ENCODE measurements around the gene OR5F1. TPM values are rescaled to one million over a fixed set of nuclear protein-coding genes. Genes with fewer than 3 reads are reported as not detected.

Gene OR5F1
- total RNA-seq, 2 experiments from 2014 or later = 0.22 TPM; not detected in 1

DNA sequence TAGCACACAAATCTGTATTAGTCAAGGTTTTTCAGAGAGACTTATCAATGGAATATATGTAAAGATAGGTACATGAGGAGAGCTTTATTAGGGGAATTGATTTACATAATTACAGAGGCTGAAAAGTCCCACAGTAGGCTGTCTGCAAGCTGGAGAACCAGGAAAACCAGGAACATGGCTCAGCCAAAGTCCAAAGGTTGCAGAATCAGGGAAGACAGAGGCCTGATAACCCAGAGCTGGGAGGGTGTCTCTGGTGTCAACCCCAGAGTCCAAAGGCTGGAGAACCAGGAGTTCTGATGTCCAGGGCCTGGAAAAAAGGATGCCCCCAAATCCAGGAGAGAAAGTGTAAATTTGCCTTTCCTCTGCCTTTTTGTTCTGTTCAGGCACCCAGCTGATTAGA, 16.3 kb upstream of the OR5F1 start:
- intact Hi-C loops (cut with micrococcal nuclease; ENCODE audit: unreplicated experiment) = no loop called here
- Histone ChIP-seq H3K4me3 (ENCODE audit: low read depth, low read length, poor library complexity, severe bottlenecking) (no peak overlapping the region), H2AFZ (ENCODE audit: low read length) (no peak overlapping the region), H4K20me1 (ENCODE audit: insufficient read depth, low read length) (no peaks in the 10 kb centered on the region), H3K4me1 (ENCODE audit: insufficient read depth, low read length, poor library complexity, severe bottlenecking) (no peaks in the 10 kb centered on the region), H3K4me2 (ENCODE audit: low read length) (no peak overlapping the region), H3K79me2 (ENCODE audit: insufficient read depth, low read depth, low read length) (no peaks in the 10 kb centered on the region), H3K9me2 (ENCODE audit: insufficient read depth, low read length) (no peaks in the 10 kb centered on the region), H3K9me3 (ENCODE audit: low read length) (no peaks in the 10 kb centered on the region; the same call in 1 of the 2 replicates), H3K36me3 (ENCODE audit: insufficient read depth, low read length) (no peaks in the 10 kb centered on the region), H3K27ac (ENCODE audit: low read depth, low read length, poor library complexity, severe bottlenecking) (no peak overlapping the region)
- POLR2A ChIA-PET = interaction anchor here (0.6 kb wide), 2 partner anchors 59 to 455 kb away, joined by 3 read pairs; no protein-coding TSS in a partner anchor
- CTCF ChIA-PET (ENCODE audit: unreplicated experiment) = no interaction called here
- TF ChIP-seq, protein P1, sequence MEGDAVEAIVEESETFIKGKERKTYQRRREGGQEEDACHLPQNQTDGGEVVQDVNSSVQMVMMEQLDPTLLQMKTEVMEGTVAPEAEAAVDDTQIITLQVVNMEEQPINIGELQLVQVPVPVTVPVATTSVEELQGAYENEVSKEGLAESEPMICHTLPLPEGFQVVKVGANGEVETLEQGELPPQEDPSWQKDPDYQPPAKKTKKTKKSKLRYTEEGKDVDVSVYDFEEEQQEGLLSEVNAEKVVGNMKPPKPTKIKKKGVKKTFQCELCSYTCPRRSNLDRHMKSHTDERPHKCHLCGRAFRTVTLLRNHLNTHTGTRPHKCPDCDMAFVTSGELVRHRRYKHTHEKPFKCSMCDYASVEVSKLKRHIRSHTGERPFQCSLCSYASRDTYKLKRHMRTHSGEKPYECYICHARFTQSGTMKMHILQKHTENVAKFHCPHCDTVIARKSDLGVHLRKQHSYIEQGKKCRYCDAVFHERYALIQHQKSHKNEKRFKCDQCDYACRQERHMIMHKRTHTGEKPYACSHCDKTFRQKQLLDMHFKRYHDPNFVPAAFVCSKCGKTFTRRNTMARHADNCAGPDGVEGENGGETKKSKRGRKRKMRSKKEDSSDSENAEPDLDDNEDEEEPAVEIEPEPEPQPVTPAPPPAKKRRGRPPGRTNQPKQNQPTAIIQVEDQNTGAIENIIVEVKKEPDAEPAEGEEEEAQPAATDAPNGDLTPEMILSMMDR (conservative IDR thresholded peaks at IDR 0.05; ENCODE audit: low read length) = no peak
- no peak for TF ChIP-seq EZH2phosphoT487 (IDR thresholded peaks at IDR 0.05; ENCODE audit: borderline replicate concordance, low read depth, low read length)
- no peak for DNase-seq (ENCODE audit: low spot score)
- no TSS peak for BruUV-seq (replicated peaks)

DNA sequence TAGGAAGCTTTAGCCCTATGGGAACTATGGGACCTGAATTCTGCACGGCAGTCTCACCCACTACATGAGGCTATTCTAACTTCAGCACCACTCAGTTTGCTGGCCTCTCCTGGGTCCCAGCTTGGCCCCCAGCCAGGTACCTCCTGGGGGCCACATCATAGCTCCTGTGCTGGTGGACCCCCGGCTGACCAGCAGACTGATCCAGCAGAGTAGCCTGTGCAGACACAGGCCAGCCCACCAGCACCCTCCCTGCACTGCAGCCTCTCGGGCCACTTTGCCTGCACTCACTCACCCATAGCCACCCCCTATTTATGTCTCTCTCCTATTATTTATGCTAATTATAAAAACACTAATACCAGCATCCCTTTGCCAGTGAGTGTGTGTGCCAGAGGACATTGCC, 23.5 kb downstream of the OR5F1 start:
- no TSS peak for BruUV-seq (replicated peaks)
- CTCF ChIA-PET (ENCODE audit: unreplicated experiment) = no interaction called here
- Histone ChIP-seq H3K9me2 (ENCODE audit: insufficient read depth, low read length) (no peaks in the 10 kb centered on the region), H3K79me2 (ENCODE audit: insufficient read depth, low read depth, low read length) (no peaks in the 10 kb centered on the region), H3K4me2 (ENCODE audit: low read length) (no peak overlapping the region), H3K9me3 (ENCODE audit: low read length) (no peaks in the 10 kb centered on the region), H3K36me3 (ENCODE audit: insufficient read depth, low read length) (no peaks in the 10 kb centered on the region), H3K4me1 (ENCODE audit: insufficient read depth, low read length, poor library complexity, severe bottlenecking) (no peaks in the 10 kb centered on the region), H2AFZ (ENCODE audit: low read length) (no peak overlapping the region), H3K27ac (ENCODE audit: low read depth, low read length, poor library complexity, severe bottlenecking) (no peak overlapping the region), H4K20me1 (ENCODE audit: insufficient read depth, low read length) (no peaks in the 10 kb centered on the region), H3K4me3 (ENCODE audit: low read depth, low read length, poor library complexity, severe bottlenecking) (no peak overlapping the region)
- intact Hi-C loops (cut with micrococcal nuclease; ENCODE audit: unreplicated experiment) = no loop called here
- no peak for DNase-seq (ENCODE audit: low spot score)
- no peak for TF ChIP-seq EZH2phosphoT487 (IDR thresholded peaks at IDR 0.05; ENCODE audit: borderline replicate concordance, low read depth, low read length)
- TF ChIP-seq, protein P1 (conservative IDR thresholded peaks at IDR 0.05; ENCODE audit: low read length) = no peak
- POLR2A ChIA-PET = no interaction called here

DNA sequence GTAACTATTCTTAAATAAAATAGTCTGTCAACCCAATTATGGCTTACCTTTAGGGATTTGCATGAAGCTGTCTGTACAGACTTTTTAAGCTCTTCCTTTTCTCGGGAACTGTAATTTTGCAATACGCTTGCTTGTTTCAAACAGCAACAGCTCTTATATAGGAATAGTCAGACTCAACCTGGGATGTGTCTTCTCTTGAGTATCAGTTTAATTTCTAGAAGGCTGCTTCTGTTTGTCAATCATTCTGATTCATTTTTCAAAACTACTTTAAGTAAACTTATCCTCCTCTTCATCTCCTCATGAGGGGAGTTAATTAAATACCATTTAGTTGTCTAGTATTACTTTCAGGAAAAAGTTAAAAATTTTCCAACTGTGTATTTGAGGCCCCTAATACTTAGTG, 24.6 kb downstream of the OR5F1 start, which contains the start of gene OR10AG1:
Gene OR10AG1, minus strand, starts transcription at position 101 of the 400 bp plus-strand sequence. Its CDS starts 38 bp downstream, at position 63.
- H2AFZ ChIP-seq (ENCODE audit: low read length) = no peak within 1 kb of the TSS
- TF ChIP-seq EZH2phosphoT487 (IDR thresholded peaks at IDR 0.05; ENCODE audit: borderline replicate concordance, low read depth, low read length) = no peak
- TF ChIP-seq, protein P1 (conservative IDR thresholded peaks at IDR 0.05; ENCODE audit: low read length) = no peak
- DNase-seq (ENCODE audit: low spot score) = no peak
- no peak within 1 kb of the TSS for H3K4me2 ChIP-seq (ENCODE audit: low read length)
- no peaks in the 10 kb centered on the region for H3K4me1 ChIP-seq (ENCODE audit: insufficient read depth, low read length, poor library complexity, severe bottlenecking)
- ChIA-PET CTCF (ENCODE audit: unreplicated experiment) (no interaction called here), POLR2A (no interaction called here)
- H3K79me2 ChIP-seq (ENCODE audit: insufficient read depth, low read depth, low read length) = no peaks in the 10 kb centered on the region
- no peaks in the 10 kb centered on the region for H4K20me1 ChIP-seq (ENCODE audit: insufficient read depth, low read length)
- no peaks in the 10 kb centered on the region for H3K36me3 ChIP-seq (ENCODE audit: insufficient read depth, low read length)
- intact Hi-C loops (cut with micrococcal nuclease; ENCODE audit: unreplicated experiment) = no loop called here
- no peaks in the 10 kb centered on the region for H3K9me3 ChIP-seq (ENCODE audit: low read length)
- no peak within 1 kb of the TSS for H3K4me3 ChIP-seq (ENCODE audit: low read depth, low read length, poor library complexity, severe bottlenecking)
- no peak within 1 kb of the TSS for H3K27ac ChIP-seq (ENCODE audit: low read depth, low read length, poor library complexity, severe bottlenecking)
- BruUV-seq (replicated peaks) = no TSS peak
- H3K9me2 ChIP-seq (ENCODE audit: insufficient read depth, low read length) = no peaks in the 10 kb centered on the region
